Stimulated activated CD4-positive, alpha-beta T cell treated with anti-CD3 and anti-CD28 coated beads, Interleukin-2, amount 100 ng/mL, for 4 hours (primary cell): ENCODE results near the gene WBP2.

Experiments
- DNase-seq: peaks from one replicate; pipeline ENCODE4 v3.0.0-alpha.2; 2020; ENCODE audit warnings: low read depth

WBP2 gene

GRCh38 chr17:75844530-75845057 lies 10.5 kb downstream of the WBP2 start:
- DNase-seq = no peak

- DNase-seq = no peak
These were observed 11.3 kb downstream of the WBP2 start, which contains the start of gene UNC13D for GRCh38 chr17:75843577-75844529. Gene UNC13D, minus strand, starts transcription at chr17:75844404. Its CDS starts 67 bp downstream, at chr17:75844337.

- DNase-seq = no peak
These were observed 12.1 kb downstream of the WBP2 start for GRCh38 chr17:75842963-75843576.

- no peak for DNase-seq
These were observed 12.7 kb downstream of the WBP2 start for GRCh38 chr17:75842411-75842810.

- DNase-seq = no peak
These were observed 14.4 kb downstream of the WBP2 start for GRCh38 chr17:75840799-75841164.

- no peak for DNase-seq
These were observed 15.0 kb downstream of the WBP2 start for GRCh38 chr17:75839942-75840798.

- DNase-seq = no peak
These were observed 16.7 kb downstream of the WBP2 start for GRCh38 chr17:75838410-75838809.

- DNase-seq = no peak
These were observed 17.2 kb downstream of the WBP2 start for GRCh38 chr17:75837899-75838298.

- DNase-seq = no peak
These were observed 18.5 kb downstream of the WBP2 start for GRCh38 chr17:75836605-75837004.

- DNase-seq = no peak
These were observed 19.5 kb downstream of the WBP2 start for GRCh38 chr17:75835654-75835987.

- DNase-seq = no peak
These were observed 20.0 kb downstream of the WBP2 start for GRCh38 chr17:75834928-75835653.

- DNase-seq = no peak
These were observed 20.7 kb downstream of the WBP2 start for GRCh38 chr17:75834279-75834920.

GRCh38 chr17:75832652-75833400 lies 22.3 kb downstream of the WBP2 start:
- no peak for DNase-seq

GRCh38 chr17:75832164-75832651 lies 22.9 kb downstream of the WBP2 start:
- DNase-seq = no peak

GRCh38 chr17:75831032-75831571 lies 24.0 kb downstream of the WBP2 start:
- DNase-seq = no peak

- DNase-seq = no peak
These were observed 24.7 kb downstream of the WBP2 start for GRCh38 chr17:75830164-75831031.

GRCh38 chr17:75829747-75830146 lies 25.4 kb downstream of the WBP2 start:
- DNase-seq = no peak

GRCh38 chr17:75828741-75829140 lies 26.4 kb downstream of the WBP2 start:
- DNase-seq = no peak

GRCh38 chr17:75828076-75828400 lies 27.1 kb downstream of the WBP2 start:
- no peak for DNase-seq
